Mucosa of rectum (tissue), 2 donors: ENCODE measurements around the gene JMJD6.
A peak's percentile ranks its signal among the peaks of the same experiment; 100 is the strongest.
"Not testable (repeated sequence)": the region's sequence is repeated elsewhere in the genome, so short reads cannot be mapped to it uniquely, and the experiment has no call there.

ENCODE experiments used
- H3K27ac ChIP-seq, 2 donors: one replicate each; pipeline ENCODE4 v1.7.0; 2013; ENCODE audit warnings: inconsistent platforms in 2 of 2, low read depth in 2 of 2, low read length in 2 of 2
- H3K27me3 ChIP-seq, 2 donors: one replicate each; pipeline ENCODE4 v1.7.0; 2013; ENCODE audit warnings: low read length in 2 of 2; ENCODE audit not compliant: control insufficient read depth in 2 of 2, insufficient read depth in 2 of 2
- H3K36me3 ChIP-seq, 2 donors: one replicate each; pipeline ENCODE4 v1.7.0; 2013; ENCODE audit warnings: low read length in 2 of 2; ENCODE audit not compliant: control insufficient read depth in 2 of 2, insufficient read depth in 2 of 2
- H3K4me1 ChIP-seq, 2 donors: one replicate each; pipeline ENCODE4 v1.7.0; 2013; ENCODE audit warnings: low read length in 2 of 2, mild to moderate bottlenecking in 1 of 2; ENCODE audit not compliant: control insufficient read depth in 2 of 2, insufficient read depth in 2 of 2
- H3K4me3 ChIP-seq, 2 donors: one replicate each; pipeline ENCODE4 v1.7.0; 2013; ENCODE audit warnings: low read length in 2 of 2
- H3K9ac ChIP-seq, 2 donors: one replicate each; pipeline ENCODE4 v1.7.0; 2013; ENCODE audit warnings: low read length in 2 of 2, low read depth in 1 of 2, mild to moderate bottlenecking in 1 of 2
- H3K9me3 ChIP-seq, 2 donors: one replicate each; pipeline ENCODE4 v1.7.0; 2013; ENCODE audit warnings: low read length in 2 of 2; ENCODE audit not compliant: control insufficient read depth in 2 of 2
- donor health status: healthy.
- donor health status: Normal muscosa, but diverticular disease.

JMJD6 gene

DNA sequence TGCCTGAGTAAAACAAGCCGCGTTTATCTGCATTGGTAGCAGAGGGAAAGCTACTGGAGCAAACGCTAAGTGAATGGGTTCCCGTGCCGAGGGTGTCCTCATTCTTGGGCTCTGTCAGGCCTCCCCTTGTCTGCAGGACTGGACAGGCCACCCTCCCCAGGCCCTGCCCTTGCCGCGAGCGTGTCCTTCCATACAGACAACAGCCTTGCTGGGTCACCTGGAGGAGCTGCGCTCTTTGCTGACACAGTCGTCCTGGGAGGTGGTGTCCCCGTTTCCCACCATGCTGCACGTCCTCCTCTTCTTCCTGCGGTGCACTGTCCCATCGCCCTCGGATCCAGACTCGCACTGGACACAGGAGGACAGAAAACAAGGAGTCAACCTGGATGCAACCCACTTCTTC, 7.9 kb downstream of the JMJD6 start:
- Histone ChIP-seq H3K4me3 (no peak overlapping the region), H3K4me1 (peaks cover 0 to 2% of the 10 kb centered on the region in 2 donors), H3K27ac (no peak overlapping the region), H3K36me3 (peaks cover 69 to 76% of the 10 kb centered on the region in 2 donors), H3K9me3 (no peaks in the 10 kb centered on the region), H3K27me3 (no peaks in the 10 kb centered on the region), H3K9ac (no peak overlapping the region)

- no peak overlapping the region for H3K27ac ChIP-seq
- H3K9me3 ChIP-seq: no peaks in the 10 kb centered on the region
- no peak overlapping the region for H3K9ac ChIP-seq
- no peaks in the 10 kb centered on the region for H3K27me3 ChIP-seq
- H3K4me1 ChIP-seq: peaks cover 0 to 2% of the 10 kb centered on the region in 2 donors
- peaks cover 63 to 70% of the 10 kb centered on the region in 2 donors for H3K36me3 ChIP-seq
- H3K4me3 ChIP-seq: no peak overlapping the region
Observed at GRCh38 chr17:76716839-76717215, 9.6 kb downstream of the JMJD6 start.

DNA sequence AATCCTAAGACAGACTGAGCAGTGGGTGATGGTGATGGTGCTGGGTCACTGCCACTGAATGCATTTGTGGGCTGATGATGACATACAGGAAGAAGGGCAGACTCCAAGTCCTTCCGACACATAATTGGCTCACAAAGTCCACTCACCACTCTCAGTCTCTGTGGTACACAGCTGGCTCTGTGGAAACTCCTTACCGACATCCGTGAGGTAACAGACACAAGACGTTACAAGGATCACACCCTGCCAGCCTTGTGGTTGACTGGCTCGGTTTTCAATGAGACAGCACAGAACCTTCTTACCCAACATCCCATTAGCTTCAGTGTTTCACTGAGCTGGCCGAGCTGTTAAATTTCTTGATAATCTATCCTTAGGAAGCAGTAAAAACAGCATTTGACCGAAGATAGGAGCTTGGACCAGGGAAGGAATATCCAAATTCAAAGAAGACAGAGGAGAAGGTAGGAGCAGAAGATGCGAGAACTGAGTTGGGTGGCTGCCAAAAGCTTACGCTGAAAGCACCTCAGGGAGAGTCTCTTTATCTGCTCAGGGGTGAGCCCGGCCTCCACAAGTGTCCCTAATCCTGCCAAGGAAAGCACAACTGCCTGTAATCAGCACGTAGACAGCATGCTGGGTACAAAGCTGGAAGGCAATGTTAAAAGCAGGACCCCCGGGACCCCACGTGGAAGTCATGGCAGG, 10.1 kb downstream of the JMJD6 start:
- peaks cover 58 to 65% of the 10 kb centered on the region in 2 donors for H3K36me3 ChIP-seq
- no peak overlapping the region for H3K27ac ChIP-seq
- H3K9me3 ChIP-seq: no peaks in the 10 kb centered on the region
- H3K4me1 ChIP-seq: peaks cover 4 to 5% of the 10 kb centered on the region in 2 donors
- H3K9ac ChIP-seq: no peak overlapping the region
- no peaks in the 10 kb centered on the region for H3K27me3 ChIP-seq
- no peak overlapping the region for H3K4me3 ChIP-seq

- Histone ChIP-seq H3K36me3 (peaks cover 51 to 57% of the 10 kb centered on the region in 2 donors), H3K4me1 (peaks cover 7 to 8% of the 10 kb centered on the region in 2 donors)
Observed at GRCh38 chr17:76715496-76715830, 10.9 kb downstream of the JMJD6 start.

DNA sequence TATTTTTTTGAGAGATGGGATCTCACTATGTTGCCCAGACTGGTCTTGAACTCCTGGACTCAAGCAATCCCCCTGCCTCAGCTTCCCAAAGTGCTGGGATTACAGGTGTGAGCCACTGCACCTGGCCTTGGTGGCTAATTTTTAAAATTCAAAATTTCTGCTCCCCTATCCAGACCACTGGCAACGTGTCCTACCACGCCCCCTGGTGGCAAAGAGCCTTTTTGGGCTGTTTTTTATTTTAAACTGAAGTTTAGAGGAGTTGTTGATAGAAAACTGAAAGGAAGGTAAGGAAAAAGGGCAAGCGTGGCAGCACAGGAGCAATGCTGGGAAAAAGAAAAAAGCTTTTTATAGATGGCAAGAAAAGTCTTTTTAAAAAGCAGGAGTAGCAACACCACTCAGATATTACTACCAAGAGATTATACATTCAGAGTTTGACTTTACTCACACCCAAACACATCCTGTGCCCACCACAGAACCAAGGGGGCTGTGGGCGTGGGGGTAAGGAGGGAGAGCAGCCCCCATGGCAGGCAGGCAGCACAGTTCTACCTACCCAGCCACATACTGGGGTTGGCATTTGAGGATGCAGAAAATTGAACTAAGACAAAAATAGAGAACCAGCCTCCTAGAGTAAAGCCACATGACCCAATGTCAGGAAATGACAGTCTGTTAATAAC, 11.4 kb downstream of the JMJD6 start:
- peaks cover 9 to 10% of the 10 kb centered on the region in 2 donors for H3K4me1 ChIP-seq
- no peak overlapping the region for H3K4me3 ChIP-seq
- no peaks in the 10 kb centered on the region for H3K9me3 ChIP-seq
- no peak overlapping the region for H3K9ac ChIP-seq
- peaks cover 46 to 52% of the 10 kb centered on the region in 2 donors for H3K36me3 ChIP-seq
- H3K27ac ChIP-seq: peak overlapping the region in 1 of 2 donors; percentile 23
- no peaks in the 10 kb centered on the region for H3K27me3 ChIP-seq

More at GRCh38 chr17:76715496-76715830, 10.9 kb downstream of the JMJD6 start:
- no peak overlapping the region for H3K9ac ChIP-seq
- H3K4me3 ChIP-seq: no peak overlapping the region
- H3K27ac ChIP-seq: no peak overlapping the region
- no peaks in the 10 kb centered on the region for H3K27me3 ChIP-seq
- H3K9me3 ChIP-seq: no peaks in the 10 kb centered on the region

DNA sequence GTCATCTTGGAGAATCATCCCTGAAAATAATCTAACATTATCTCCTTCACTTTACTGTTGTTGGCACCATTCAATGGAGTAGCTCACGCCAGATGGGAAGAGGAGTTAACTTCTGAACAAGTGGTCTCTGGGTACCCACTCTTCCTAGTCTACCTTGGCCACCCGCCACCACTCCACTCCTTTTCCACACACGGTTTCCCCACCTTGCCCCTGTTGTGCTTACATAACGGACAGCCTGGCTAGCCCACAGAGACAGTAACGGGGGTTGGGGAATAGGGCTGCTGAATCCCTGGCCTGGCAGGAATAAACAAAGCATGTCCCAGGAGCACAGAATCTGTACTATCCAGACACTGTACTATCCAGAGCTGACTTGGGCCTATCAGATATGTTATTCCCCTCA, 12.1 kb downstream of the JMJD6 start:
- no peak overlapping the region for H3K27ac ChIP-seq
- H3K9me3 ChIP-seq: no peaks in the 10 kb centered on the region
- H3K9ac ChIP-seq: no peak overlapping the region
- H3K4me3 ChIP-seq: no peak overlapping the region
- peaks cover 40 to 47% of the 10 kb centered on the region in 2 donors for H3K36me3 ChIP-seq
- no peaks in the 10 kb centered on the region for H3K27me3 ChIP-seq
- H3K4me1 ChIP-seq: peaks cover 9 to 10% of the 10 kb centered on the region in 2 donors

DNA sequence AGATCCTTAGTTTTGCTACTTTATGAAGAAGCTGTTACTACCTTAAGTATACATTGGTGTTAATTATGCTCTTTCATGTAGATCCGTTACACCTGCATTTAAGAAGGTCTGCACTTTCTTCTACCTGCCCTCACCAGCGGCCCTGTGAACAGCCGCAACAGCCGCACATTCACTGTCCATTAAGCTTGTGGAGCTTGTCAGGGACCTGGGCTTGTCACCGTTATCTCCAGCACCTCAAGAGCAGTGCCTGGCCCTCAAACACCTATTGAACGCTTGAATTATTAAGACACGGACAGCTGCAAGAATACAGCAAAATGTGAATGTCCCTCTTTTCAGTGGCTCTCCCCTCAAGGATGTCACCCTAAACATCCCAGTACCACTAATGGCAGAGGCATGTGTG, 12.6 kb downstream of the JMJD6 start:
- H3K9me3 ChIP-seq: no peaks in the 10 kb centered on the region
- no peak overlapping the region for H3K9ac ChIP-seq
- H3K4me1 ChIP-seq: peaks cover 9 to 10% of the 10 kb centered on the region in 2 donors
- no peaks in the 10 kb centered on the region for H3K27me3 ChIP-seq
- no peak overlapping the region for H3K4me3 ChIP-seq
- no peak overlapping the region for H3K27ac ChIP-seq
- peaks cover 34 to 42% of the 10 kb centered on the region in 2 donors for H3K36me3 ChIP-seq

GRCh38 chr17:76712321-76712720, 14.1 kb downstream of the JMJD6 start:
- not testable (repeated sequence) for H3K27me3 ChIP-seq, H3K9ac ChIP-seq, H3K9me3 ChIP-seq, H3K27ac ChIP-seq, H3K4me3 ChIP-seq
- H3K4me1 ChIP-seq: peaks cover 10 to 11% of the 10 kb centered on the region in 2 donors
- H3K36me3 ChIP-seq: peaks cover 25 to 32% of the 10 kb centered on the region in 2 donors

- H3K4me1 ChIP-seq: peaks cover 10 to 11% of the 10 kb centered on the region in 2 donors
- H3K27me3 ChIP-seq: no peaks in the 10 kb centered on the region
Observed at GRCh38 chr17:76710863-76711611, 15.4 kb downstream of the JMJD6 start, which contains the start of gene MXRA7. TSS of gene MXRA7 (minus strand) at chr17:76710965. CDS start at chr17:76710946, 19 bp downstream.

More at GRCh38 chr17:76710863-76711611, 15.4 kb downstream of the JMJD6 start, which contains the start of gene MXRA7:
- H3K9me3 ChIP-seq: no peaks in the 10 kb centered on the region
- peak within 1 kb of the TSS; percentile 38 to 53 for H3K9ac ChIP-seq
- H3K27ac ChIP-seq: peak within 1 kb of the TSS; percentile 76 to 84
- H3K4me3 ChIP-seq: peak within 1 kb of the TSS; percentile 51 to 69
- peaks cover 14 to 19% of the 10 kb centered on the region in 2 donors for H3K36me3 ChIP-seq
